Hypothalamus (tissue), 51 donors: ENCODE measurements around the gene PTBP3.
"Not testable (repeated sequence)": the region's sequence is repeated elsewhere in the genome, so short reads cannot be mapped to it uniquely, and the experiment has no call there.

Source experiments
- DNase-seq, 51 donors: peaks; one replicate each; lab custom pipeline; 2025; lab: John Stamatoyannopoulos, UW

PTBP3 gene

DNA sequence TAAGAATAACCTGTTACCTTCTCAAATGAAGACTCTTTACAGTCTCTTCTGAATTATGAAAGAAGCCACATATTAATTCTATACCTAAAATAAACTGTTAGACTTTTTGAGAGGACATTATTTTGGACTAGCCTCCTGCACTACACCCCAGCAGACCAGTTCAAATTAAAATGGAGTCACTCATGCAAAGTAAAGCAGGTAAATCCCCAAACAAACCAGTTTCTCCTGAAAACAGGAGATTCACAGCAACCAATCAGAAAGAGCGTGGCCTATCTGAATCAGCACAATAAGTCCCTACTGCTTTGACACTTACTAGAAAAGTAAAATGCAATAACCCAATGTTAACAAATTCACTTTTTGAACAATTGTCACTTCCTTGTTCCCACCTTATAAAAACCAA is 58.8 kb downstream of the PTBP3 start:
- no peak for DNase-seq

DNA sequence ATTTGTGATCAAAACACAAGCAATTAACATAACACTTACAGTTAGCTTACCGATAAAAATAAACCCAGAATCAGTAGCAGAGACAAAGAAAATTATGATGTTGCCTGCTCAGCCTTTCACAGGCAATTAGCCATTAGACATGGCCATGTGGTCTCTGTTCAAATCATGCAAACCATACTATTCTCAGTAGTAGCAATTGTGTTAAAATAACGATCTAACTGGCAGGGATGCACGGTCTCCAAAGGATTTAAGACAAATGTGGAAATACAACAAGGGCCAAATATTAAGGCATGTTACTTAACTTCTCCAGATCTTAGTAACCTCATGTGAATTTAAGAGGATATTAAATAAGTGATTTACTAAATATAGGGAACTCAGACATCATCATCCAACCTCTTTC is 59.5 kb downstream of the PTBP3 start:
- no peak for DNase-seq

DNA sequence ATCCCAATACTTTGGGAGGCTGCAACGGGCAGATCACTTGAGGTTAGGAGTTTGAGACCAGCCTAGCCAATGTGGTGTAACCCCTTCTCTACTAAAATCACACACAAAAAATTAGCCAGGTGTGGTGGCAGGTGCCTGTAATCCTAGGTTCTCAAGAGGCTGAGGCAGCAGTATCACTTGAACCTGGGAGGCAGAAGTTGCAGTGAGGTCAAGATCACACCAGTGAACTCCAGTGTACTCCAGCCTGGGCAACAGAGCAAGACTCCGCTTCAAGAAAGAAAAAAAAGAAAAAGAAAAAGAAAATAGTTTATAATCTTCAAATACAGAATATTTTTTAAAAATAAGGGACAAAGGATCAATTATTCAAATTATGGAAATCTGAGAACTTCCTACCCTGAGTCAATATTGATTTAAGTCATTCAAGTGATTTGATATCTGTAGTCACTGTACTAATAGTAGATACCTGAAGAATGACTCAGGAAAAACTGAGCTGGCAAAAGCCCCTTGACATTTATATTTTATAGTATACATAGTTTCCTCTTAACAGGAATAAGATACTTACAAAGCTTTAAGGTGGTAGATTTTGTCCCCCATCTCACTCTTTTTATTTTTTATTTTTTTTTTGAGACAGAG is 61.8 kb downstream of the PTBP3 start:
- no peak for DNase-seq

DNA sequence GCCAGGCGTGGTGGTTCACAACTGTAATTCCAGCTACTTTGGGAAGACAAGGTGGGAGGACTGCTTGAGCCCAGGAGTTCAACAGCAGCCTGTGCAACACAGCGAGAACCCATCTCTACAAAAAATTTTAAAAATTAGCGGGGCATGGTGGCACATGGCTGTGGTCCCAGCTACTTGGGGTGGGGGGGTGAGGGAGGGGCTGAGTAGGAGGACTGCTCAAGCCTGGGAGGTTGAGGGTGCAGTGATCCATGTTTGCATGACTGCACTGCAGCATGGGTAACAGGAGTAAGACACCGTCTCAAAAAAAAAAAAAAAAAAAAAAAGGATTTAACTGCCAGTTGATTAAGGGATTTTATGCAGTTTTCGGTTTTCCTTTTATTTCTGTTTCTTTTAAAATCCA is 65.0 kb downstream of the PTBP3 start:
- no peak for DNase-seq

DNA sequence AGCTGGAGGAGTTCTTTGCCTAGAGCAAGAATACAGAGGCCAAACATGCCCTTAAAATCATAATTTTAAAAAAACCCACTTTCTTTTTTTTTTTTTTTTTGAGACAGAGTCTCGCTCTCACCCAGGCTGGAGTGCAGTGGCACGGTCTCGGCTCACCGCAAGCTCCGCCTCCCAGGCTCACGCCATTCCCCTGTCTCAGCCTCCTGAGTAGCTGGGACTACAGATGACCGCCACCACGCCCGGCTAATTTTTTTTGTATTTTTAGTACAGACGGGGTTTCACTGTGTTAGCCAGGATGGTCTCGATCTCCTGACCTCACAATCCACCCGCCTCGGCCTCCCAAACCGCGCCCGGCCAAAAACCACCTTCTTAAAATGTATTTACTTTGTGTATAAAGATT is 66.3 kb downstream of the PTBP3 start:
- DNase-seq: not testable (repeated sequence)

DNA sequence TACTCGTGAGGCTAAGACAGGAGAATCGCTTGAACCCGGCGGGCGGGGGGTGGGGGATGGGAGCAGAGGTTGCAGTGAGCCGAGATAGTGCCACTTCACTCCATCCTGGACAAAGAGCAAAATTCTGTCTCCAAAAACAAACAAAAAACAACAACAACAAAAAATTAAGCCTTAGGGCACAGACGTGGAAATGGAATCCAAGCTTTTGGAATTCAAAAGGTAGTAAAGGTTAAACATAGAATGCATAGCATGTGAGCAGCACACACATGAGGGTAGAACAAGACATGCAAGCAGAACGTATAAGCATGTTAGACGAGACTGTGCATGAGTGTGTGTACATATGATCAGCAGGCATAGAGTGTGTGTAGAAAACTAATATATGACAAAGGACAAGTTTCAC is 68.0 kb downstream of the PTBP3 start:
- no peak for DNase-seq

DNA sequence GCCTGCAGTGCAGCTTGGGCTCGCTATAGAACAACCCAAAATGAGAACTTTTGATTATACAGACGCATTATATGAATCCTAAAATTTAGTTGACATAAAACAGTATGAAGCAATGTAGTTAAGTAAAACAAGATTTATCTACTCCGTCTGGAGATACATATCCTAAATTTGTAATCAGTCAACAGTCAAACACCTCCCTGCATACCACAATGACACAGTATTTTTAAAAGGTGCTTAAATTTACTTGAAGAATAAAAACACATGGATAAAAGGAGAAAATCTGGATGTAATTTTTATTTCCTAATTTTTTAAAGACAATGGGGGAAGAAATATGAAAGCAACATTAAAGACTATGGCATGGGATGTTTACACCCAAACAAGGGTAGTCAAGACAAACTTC is 70.8 kb downstream of the PTBP3 start:
- no peak for DNase-seq

DNA sequence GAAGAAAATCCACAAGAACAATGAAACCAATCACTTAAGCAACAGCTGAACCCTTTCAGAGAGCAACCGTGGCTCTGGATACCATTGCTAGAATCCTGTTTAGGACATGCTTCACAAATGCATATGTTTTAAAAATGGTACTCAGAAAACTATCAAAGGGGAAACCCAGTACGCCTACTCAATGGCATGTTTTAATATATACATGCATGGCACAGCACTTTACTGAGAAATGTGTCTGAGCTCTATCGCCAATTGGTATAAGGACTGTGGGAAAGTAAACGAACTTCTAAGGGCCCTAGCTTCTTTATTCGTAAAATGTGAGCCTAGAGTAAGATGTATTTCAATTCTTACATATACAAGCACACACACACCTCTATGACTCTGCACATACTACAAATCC is 72.3 kb downstream of the PTBP3 start:
- DNase-seq: no peak

DNA sequence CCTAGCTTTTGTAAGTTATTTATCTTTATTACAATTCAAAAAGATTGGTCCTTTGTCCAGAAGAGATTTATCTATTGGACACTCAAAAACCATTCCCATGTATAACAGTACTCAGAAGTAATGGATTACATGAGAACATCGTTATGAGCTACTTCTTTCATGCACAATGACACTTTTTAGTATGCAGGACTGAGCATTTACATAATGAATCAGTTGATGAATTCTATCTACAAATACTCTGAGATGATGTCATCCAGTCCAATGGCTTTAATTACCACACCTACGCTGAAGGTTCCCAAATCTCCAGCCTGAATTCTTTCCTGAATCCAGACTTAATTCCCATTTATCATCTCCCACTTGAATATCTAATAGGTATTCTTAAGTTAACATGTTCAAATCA is 75.3 kb downstream of the PTBP3 start:
- no peak for DNase-seq

DNA sequence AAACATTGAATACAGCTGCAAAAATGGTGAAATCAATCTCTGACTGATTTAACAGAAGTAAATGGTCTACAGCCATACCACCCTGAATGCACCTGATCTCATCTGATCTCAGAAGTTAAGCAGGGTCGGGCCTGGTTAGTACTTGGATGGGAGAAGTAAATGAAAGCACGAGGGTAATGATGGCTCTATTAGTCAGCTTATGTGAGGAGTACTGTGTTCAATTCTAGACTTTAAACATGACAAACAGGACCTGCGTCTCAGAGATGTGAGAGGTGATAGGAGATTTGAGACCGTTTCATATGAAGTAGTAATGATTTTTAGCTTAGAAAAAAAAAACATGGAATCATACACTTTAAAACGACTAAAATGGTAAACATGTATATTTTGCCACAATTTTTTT is 81.2 kb downstream of the PTBP3 start:
- no peak for DNase-seq

DNA sequence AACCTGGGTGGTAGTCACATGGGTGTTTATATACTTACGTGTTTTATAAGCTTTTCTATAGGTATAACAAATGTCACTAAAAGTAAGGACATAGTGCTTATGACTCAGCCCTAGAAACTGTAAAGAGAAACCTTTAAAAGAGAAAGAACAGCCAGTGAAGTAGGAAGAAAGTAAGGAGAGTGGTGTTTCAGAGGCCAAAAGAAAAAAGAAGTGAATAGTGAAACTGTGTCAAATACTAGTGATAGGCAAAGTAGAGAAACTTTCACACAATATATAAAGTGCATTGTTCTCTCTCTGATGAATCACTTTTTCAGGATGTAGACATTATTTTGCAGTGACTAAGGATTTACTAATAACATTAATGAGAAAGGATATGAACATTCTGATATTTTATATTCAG is 84.1 kb downstream of the PTBP3 start:
- DNase-seq: no peak

DNA sequence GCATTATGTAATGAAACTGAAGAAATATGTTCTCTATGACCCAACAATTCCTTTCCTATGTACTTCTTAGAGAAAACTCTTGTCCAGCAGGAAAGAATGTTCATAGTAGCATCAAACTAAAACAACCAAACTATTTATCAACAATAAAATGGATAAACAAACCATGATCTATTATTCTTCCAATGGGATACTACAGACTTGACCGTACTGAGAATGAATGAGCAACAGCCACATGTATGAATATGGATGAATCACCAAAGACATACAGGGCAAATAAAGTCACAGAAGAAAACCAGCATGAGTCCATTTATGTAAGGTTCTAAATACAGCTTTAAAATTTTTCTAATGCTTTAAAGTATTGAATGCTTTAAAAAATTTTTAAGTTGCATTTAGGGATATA is 84.7 kb downstream of the PTBP3 start:
- DNase-seq: no peak

DNA sequence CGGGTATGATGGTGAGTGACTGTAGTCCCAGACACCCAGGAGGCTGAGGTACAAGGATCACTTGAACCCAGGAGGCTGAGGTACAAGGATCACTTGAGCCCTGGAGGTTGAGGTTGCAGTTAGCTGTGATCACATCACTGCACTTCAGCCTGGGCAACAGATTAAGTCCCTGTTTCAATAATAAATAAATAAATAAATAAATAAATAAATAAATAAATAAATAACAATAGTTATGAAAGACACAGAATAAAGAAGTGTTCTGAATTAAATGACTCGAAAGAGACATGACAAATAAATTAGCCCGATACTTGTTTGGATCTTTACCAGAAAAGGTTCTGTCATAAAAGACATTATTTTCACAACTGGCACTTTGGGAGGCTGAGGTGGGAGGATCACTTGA is 86.3 kb downstream of the PTBP3 start:
- no peak for DNase-seq

DNA sequence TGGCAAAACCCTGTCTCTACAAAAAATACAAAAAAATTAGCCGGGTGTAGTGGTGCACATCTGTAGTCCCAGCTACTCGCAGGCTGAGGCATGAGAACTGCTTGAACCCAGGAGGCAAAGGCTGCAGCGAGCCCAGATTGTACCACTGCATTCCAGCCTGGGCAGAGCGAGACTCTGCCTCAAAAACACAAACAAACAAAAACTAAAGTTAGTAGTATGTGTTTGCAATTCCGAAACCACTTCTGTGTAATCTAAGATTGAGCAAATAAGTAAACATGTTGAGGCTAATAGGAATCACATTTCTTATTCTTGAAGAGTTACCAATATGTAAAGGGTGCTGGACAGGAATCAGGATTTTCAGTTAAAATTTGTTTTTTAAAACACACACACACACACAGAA is 88.3 kb downstream of the PTBP3 start:
- DNase-seq: no peak

DNA sequence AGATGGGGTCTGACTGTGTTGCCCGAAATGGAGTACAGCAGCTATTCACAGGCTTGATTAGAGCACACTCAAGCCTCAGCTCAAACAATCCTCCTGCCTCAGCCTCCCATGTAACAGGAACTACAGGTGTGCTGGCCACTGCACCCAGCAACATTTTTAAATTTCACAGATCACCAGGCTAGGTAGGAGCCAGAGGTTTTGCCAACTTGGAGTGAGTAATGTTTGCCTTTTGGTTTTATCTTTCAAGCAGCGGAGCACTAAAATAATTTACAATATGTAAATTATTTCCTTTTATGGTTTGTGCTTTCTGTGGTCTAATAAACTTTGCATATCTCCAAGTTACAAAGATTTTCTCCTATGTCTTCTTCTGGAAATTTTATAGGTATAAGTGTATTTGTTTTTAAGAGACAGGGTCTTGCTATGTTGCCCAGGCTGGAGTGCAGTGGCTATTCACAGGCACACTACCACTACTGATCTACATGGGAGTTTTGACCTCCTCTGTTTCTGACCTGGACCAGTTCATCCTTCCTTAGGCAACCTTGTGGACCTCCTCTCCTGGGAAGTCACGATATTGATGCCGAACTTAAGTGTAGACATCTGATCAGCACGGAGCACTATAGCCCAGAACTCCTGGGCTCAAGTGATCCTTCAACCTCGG is 91.1 kb downstream of the PTBP3 start:
- DNase-seq: no peak

DNA sequence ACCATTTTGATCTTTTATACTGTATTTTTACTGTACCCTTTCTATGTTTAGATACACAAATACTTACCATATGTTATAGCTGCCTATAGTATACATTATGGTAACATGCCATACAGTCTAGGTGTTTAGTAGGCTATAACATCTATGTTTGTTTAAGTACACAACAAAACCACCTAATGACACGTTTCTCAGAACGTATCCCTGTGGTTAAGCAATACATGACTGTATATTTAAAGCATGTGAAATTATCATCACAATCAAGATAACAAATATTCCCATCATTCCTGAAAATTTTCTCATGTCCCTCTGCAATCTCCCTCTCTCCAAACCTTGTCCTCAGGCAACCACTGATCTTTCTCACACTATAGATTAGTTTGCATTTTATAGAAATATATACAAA is 91.9 kb downstream of the PTBP3 start:
- no peak for DNase-seq

DNA sequence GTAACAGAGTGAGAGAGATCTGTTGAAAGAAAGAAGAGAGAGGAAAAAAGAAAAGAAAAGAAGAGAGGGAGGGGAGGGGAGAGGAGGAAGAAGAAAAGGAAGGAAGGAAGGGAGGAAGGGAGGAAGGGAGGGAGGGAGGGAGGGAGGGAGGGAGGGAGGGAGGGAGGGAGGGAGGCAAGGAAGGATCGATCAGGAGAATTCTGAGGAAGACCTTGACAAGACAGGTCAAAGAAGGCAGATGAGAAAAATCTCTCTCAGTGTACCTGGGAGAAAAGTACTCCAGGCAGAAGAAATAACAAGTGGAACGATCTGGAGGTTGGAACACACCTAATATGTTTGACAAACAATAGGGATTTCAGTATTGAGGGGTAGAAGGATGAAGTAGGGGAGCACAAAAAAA is 93.7 kb downstream of the PTBP3 start:
- no peak for DNase-seq

DNA sequence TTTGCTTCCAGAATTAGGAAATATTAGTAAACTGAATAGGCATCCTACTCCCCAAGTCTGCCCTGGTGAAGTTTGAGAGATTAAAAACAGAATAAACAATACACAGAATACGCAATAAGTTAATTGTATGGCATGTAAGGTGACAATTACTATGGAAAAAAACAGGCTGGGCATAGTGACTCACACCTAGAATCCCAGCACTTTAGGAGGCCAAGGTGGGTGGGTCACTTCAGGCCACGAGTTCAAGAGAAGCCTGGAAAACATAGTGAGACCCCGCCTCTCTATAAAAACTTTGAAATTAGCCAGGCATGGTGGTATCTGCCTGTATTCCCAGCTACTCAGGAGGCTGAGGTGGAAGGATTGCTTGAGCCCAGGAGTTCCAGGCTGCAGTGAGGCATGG is 94.1 kb downstream of the PTBP3 start:
- no peak for DNase-seq

DNA sequence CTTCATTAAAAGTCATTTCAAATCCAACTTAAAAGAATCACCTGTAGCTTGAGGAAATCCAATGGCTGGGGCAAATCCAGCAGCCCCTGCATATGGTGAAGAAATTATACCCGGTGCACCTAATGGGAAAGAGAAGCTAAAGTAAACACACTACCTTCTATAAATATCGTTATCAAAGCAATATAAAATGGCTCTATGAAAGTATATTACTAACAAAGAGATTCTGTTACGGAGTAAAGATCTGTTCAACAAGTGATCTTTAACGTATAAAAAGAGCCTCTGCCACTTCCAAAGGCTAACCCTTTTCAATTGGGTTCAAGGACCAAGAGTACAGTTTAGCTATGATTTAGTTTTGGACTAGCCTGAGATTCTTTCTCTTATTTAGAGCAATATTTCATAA is 98.6 kb downstream of the PTBP3 start:
- DNase-seq: no peak

DNA sequence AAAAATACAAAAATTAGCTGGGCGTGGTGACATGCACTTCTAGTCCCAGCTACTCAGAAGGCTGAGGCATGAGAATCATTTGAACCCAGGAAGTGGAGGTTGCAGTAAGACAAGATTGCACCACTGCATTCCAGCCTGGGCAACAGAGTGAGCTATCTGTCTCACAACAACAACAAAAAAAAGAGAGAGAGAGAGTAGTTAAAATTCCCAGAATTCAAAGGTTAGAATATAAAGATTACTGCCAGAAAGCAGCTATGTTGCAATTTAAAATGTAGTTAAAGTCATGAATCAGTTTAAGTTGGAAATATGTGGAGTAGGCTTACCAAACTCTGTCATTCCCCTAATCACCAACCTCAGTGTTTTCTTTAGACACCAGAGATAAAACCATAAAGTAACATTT is 99.7 kb downstream of the PTBP3 start:
- no peak for DNase-seq

DNA sequence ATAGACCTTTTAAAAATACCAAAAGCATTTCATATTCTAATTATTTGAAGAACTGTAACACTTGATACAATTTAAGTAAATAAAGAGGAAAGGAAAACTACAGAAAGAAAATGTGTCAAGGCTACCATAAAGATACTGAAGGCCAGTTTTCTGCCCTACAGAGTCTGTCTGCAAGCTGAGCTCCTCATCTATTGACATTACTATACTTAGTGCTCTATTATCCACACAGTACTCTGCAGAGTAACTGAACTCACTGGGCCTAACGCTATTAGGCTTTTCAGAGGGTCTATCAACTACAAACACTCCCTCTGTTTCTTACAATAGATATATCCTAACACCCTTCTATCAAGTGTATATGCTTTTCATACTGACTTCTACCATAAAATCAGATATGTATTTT is 101.2 kb downstream of the PTBP3 start:
- no peak for DNase-seq

DNA sequence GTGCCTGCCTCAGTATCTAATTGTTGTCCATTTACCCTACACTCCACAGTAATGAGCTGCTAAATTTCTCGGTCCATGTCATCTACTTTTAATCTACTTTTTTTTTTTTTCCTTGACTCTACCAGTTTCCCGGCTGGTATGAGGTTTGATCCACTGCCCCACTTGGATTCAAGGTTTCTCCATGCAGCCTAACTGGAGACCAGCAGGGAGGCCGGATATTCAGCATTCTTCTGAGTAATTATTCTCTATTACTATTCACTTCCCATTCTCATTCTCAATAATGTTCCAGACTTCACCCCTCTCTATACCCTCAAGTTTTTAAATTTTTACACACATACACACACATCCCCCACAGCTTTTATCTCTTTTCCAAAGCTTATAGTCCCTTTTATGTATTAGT is 107.3 kb downstream of the PTBP3 start:
- no peak for DNase-seq
